Osteocyte (in vitro differentiated cells): ENCODE results near the gene SLC27A6. TPM values are rescaled to one million over a fixed set of nuclear protein-coding genes. Genes with fewer than 3 reads are reported as not detected.
"Not testable (repeated sequence)": the region's sequence is repeated elsewhere in the genome, so short reads cannot be mapped to it uniquely, and the experiment has no call there.

Source experiments
- DNase-seq: peaks from one replicate; pipeline ENCODE4 v3.0.0; 2021; ENCODE audit warnings: mixed read lengths; ENCODE audit not compliant: unreplicated experiment; ENCODE audit errors: extremely low spot score
- H3K27ac Mint-ChIP-seq: one replicate; pipeline ENCODE4 v1.8.0; 2021; ENCODE audit warnings: mild to moderate bottlenecking, mixed read lengths; ENCODE audit not compliant: unreplicated experiment
- H3K27me3 Mint-ChIP-seq: one replicate; pipeline ENCODE4 v1.8.0; 2021; ENCODE audit warnings: mixed read lengths; ENCODE audit not compliant: unreplicated experiment
- H3K36me3 Mint-ChIP-seq: one replicate; pipeline ENCODE4 v1.8.0; 2021; ENCODE audit warnings: mixed read lengths; ENCODE audit not compliant: unreplicated experiment
- H3K4me1 Mint-ChIP-seq: one replicate; pipeline ENCODE4 v1.8.0; 2021; ENCODE audit warnings: mixed read lengths; ENCODE audit not compliant: unreplicated experiment
- H3K4me3 Mint-ChIP-seq: one replicate; pipeline ENCODE4 v1.8.0; 2021; ENCODE audit warnings: mild to moderate bottlenecking, moderate library complexity, mixed read lengths; ENCODE audit not compliant: unreplicated experiment
- H3K9me3 Mint-ChIP-seq: one replicate; pipeline ENCODE4 v1.8.0; 2021; ENCODE audit warnings: mixed read lengths; ENCODE audit not compliant: unreplicated experiment
- CTCF ChIP-seq: fragments of 200-600 bp; sonication (generic); IDR thresholded peaks from 2 replicates; pipeline ENCODE4 v1.5.0; 2021; ENCODE audit warnings: antibody characterized with exemption, mild to moderate bottlenecking, moderate library complexity
- total RNA-seq: library from RNA; stranded (reverse); gene quantifications from 2 replicates; pipeline ENCODE4 v1.2.1, GENCODE V29; 2021

Gene SLC27A6
- total RNA-seq, 1 donor from 2014 or later, result not detected

- no peak for TF ChIP-seq CTCF
- Mint-ChIP-seq H3K4me1 (no peaks in the 10 kb centered on the region), H3K4me3 (no peak overlapping the region), H3K9me3 (no peaks in the 10 kb centered on the region), H3K36me3 (no peaks in the 10 kb centered on the region), H3K27ac (no peak overlapping the region), H3K27me3 (peaks cover 27% of the 10 kb centered on the region)
- no peak for DNase-seq
Observed at GRCh38 chr5:128927644-128928043, 37.6 kb upstream of the SLC27A6 start.

DNA sequence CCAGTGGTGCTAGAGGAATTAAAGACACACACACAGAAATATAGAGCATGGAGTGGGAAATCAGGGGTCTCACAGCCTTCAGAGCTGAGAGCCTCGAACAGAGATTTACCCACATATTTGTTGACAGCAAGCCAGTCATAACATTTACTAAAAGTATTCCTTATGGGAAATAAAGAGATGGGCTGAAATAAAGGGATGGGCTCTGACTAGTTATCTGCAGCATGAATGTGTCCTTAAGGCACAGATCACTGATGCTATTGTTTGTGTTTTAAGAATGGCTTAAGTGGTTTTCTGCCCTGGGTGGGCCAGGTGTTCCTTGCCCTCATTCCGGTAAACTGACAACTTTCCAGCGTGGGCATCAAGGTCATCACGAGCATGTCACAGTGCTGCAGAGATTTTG lies 33.1 kb upstream of the SLC27A6 start:
- H3K27me3 Mint-ChIP-seq, result peaks cover 20% of the 10 kb centered on the region
- not testable (repeated sequence) for DNase-seq, H3K4me3 Mint-ChIP-seq, H3K4me1 Mint-ChIP-seq, H3K27ac Mint-ChIP-seq, H3K9me3 Mint-ChIP-seq, H3K36me3 Mint-ChIP-seq

DNA sequence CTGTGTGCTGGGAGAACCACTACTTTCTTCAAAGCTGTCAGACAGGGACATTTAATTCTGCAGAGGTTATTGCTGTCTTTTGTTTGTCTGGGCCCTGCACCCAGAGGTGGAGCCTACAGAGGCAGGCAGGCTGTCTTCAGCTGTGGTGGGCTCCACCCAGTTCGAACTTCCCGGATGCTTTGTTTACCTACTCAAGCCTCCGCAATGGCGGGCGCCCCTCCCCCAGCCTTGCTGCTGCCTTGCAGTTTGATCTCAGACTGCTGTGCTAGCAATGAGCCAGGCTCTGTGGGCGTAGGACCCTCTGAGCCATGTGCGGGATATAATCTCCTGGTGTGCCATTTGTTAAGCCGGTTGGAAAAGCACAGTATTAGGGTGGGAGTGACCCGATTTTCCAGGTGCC lies 22.2 kb upstream of the SLC27A6 start:
- H3K9me3 Mint-ChIP-seq, H3K36me3 Mint-ChIP-seq, H3K27ac Mint-ChIP-seq, DNase-seq, H3K4me3 Mint-ChIP-seq, H3K4me1 Mint-ChIP-seq, H3K27me3 Mint-ChIP-seq: not testable (repeated sequence)

GRCh38 chr5:128949847-128950546 lies 15.3 kb upstream of the SLC27A6 start:
- H3K36me3 Mint-ChIP-seq, result no peaks in the 10 kb centered on the region
- DNase-seq, result no peak
- H3K27me3 Mint-ChIP-seq, result peaks cover 6% of the 10 kb centered on the region
- H3K4me3 Mint-ChIP-seq, result no peak overlapping the region
- H3K27ac Mint-ChIP-seq, result no peak overlapping the region
- no peaks in the 10 kb centered on the region for H3K4me1 Mint-ChIP-seq
- H3K9me3 Mint-ChIP-seq, result no peaks in the 10 kb centered on the region
- TF ChIP-seq CTCF, result no peak

GRCh38 chr5:128951301-128951700 lies 14.0 kb upstream of the SLC27A6 start:
- not testable (repeated sequence) for H3K27ac Mint-ChIP-seq, H3K4me3 Mint-ChIP-seq, H3K36me3 Mint-ChIP-seq, H3K4me1 Mint-ChIP-seq, H3K9me3 Mint-ChIP-seq, DNase-seq, H3K27me3 Mint-ChIP-seq

GRCh38 chr5:128956164-128956563 lies 9.1 kb upstream of the SLC27A6 start:
- no peak for TF ChIP-seq CTCF
- Mint-ChIP-seq H3K4me3 (no peak overlapping the region), H3K36me3 (no peaks in the 10 kb centered on the region), H3K27ac (no peak overlapping the region), H3K9me3 (peaks cover 9% of the 10 kb centered on the region), H3K4me1 (no peaks in the 10 kb centered on the region), H3K27me3 (peaks cover 20% of the 10 kb centered on the region)
- DNase-seq, result no peak
